GM12878 (cell line): Measurements from ENCODE around the gene GSG1L. TPM values are rescaled to one million over a fixed set of nuclear protein-coding genes. Genes with fewer than 3 reads are reported as not detected.

Source experiments
- ATAC-seq: fragments of 200-7000 bp; cut with Tn5 transposase; 3 replicates; pipeline ENCODE4 v1.9.1; 2020; ENCODE audit warnings: mild to moderate bottlenecking, moderate library complexity
- BruUV-seq: library from RNA; stranded (reverse); fragments of 400-500 nt; replicated peaks from 2 replicates; lab custom pipeline; 2021; lab: Mats Ljungman, UMichigan
- CTCF ChIA-PET: fragments of 300-600 bp; sonication (Branson Sonifier 250); formaldehyde crosslinking; extraction: SDS; loops from one replicate; lab custom pipeline; 2021; ENCODE audit warnings: inconsistent platforms; lab: Yijun Ruan, JAX
- POLR2A ChIA-PET: fragments of 350-600 bp; formaldehyde crosslinking; extraction: SDS; loops from one replicate; lab custom pipeline; 2021; ENCODE audit warnings: inconsistent platforms; lab: Charles Lee
- RAD21 ChIA-PET: fragments of 300-600 bp; sonication (Branson Sonifier 250); formaldehyde crosslinking; loops from one replicate; lab custom pipeline; 2023; ENCODE audit warnings: antibody characterized with exemption; ENCODE audit not compliant: unreplicated experiment; lab: Charles Lee
- SMC1A ChIA-PET: fragments of 300-600 bp; sonication (Branson Sonifier 250); formaldehyde crosslinking; loops from one replicate; lab custom pipeline; 2023; ENCODE audit not compliant: unreplicated experiment, uncharacterized antibody; lab: Charles Lee
- DNase-seq: peaks from one replicate; pipeline ENCODE4 v3.0.0-alpha.2; 2011; ENCODE audit warnings: low read depth, low spot score
- FAIRE-seq: peaks from 3 replicates; lab custom pipeline; 2011; peaks lifted over from hg19 to GRCh38; lab: Jason Lieb, UNC
- H2AFZ ChIP-seq: 2 replicates; pipeline ENCODE4 v1.6.0; 2011; ENCODE audit warnings: low read depth, low read length, control low read depth; ENCODE audit not compliant: control insufficient read depth
- H3K27ac ChIP-seq: 2 replicates; pipeline ENCODE4 v1.5.1; 2011; ENCODE audit warnings: control low read depth; ENCODE audit not compliant: control insufficient read depth, insufficient read depth
- H3K27me3 ChIP-seq, 2 experiments: replicated peaks in 1 of 2; 2 replicates each; pipeline versions ENCODE4 v1.6.0 to v1.6.1; 2011; ENCODE audit warnings: low read length in 1 of 2; ENCODE audit not compliant: control insufficient read depth in 2 of 2, insufficient read depth in 2 of 2
- H3K36me3 ChIP-seq, 2 experiments: 2 replicates each; pipeline ENCODE4 v1.5.1; 2011; ENCODE audit warnings: low read length in 1 of 2; ENCODE audit not compliant: control insufficient read depth in 2 of 2, insufficient read depth in 2 of 2
- H3K4me1 ChIP-seq: 2 replicates; pipeline ENCODE4 v1.6.1; 2011; ENCODE audit warnings: mild to moderate bottlenecking, low read length, moderate library complexity, mixed read lengths; ENCODE audit not compliant: control insufficient read depth, insufficient read depth
- H3K4me2 ChIP-seq: 2 replicates; pipeline ENCODE4 v1.6.0; 2011; ENCODE audit warnings: control low read depth; ENCODE audit not compliant: control insufficient read depth, insufficient read depth
- H3K4me3 ChIP-seq: fragments of 200-600 bp; sonication (generic); 2 replicates; pipeline ENCODE4 v1.5.1; 2016
- H3K79me2 ChIP-seq: 2 replicates; pipeline ENCODE4 v1.6.0; 2011; ENCODE audit warnings: low read length; ENCODE audit not compliant: control insufficient read depth, insufficient read depth
- H3K9ac ChIP-seq: 2 replicates; pipeline ENCODE4 v1.8.0; 2011; ENCODE audit warnings: low read length, control low read depth, mixed read lengths; ENCODE audit not compliant: control insufficient read depth, insufficient read depth
- H3K9me3 ChIP-seq: replicated peaks from 3 replicates; pipeline ENCODE4 v1.5.1; 2011; ENCODE audit warnings: mild to moderate bottlenecking, low read length; ENCODE audit not compliant: control insufficient read depth, insufficient read depth
- H4K20me1 ChIP-seq: 2 replicates; pipeline ENCODE4 v1.6.0; 2011; ENCODE audit not compliant: control insufficient read depth, insufficient read depth
- BACH1 ChIP-seq: fragments of 450-650 bp; IDR thresholded peaks from 2 replicates; pipeline ENCODE4 v1.6.1; 2017; ENCODE audit warnings: mild to moderate bottlenecking, borderline replicate concordance
- CHD1 ChIP-seq: IDR thresholded peaks from 2 replicates; pipeline ENCODE4 v1.6.1; 2012; ENCODE audit warnings: low read depth, low read length, improper control_type of control experiment
- DPF2 ChIP-seq: fragments of 450-650 bp; IDR thresholded peaks from 2 replicates; pipeline ENCODE4 v1.6.1; 2017; ENCODE audit warnings: mild to moderate bottlenecking
- ETV6 ChIP-seq, 2 experiments: fragments of 450-650 bp in 1 of 2; IDR thresholded peaks in 1 of 2; conservative IDR thresholded peaks in 1 of 2; 2 replicates each; pipeline ENCODE4 v1.6.1; 2014; ENCODE audit warnings: antibody characterized with exemption in 1 of 2, borderline replicate concordance in 1 of 2, low read depth in 1 of 2, mild to moderate bottlenecking in 1 of 2, moderate library complexity in 1 of 2
- IRF5 ChIP-seq: fragments of 450-650 bp; IDR thresholded peaks from 2 replicates; pipeline ENCODE4 v1.6.1; 2017; ENCODE audit warnings: borderline replicate concordance
- KDM1A ChIP-seq: fragments of 200-600 bp; sonication (generic); IDR thresholded peaks from 2 replicates; pipeline ENCODE4 v1.6.1; 2016; ENCODE audit warnings: borderline replicate concordance
- LARP7 ChIP-seq: fragments of 450-650 bp; IDR thresholded peaks from 2 replicates; pipeline ENCODE4 v1.6.1; 2017; ENCODE audit warnings: mild to moderate bottlenecking
- MEF2A ChIP-seq: IDR thresholded peaks from 2 replicates; pipeline ENCODE4 v1.6.1; 2011; ENCODE audit warnings: low read depth, mild to moderate bottlenecking, low read length, moderate library complexity; ENCODE audit not compliant: insufficient read depth
- NFYB ChIP-seq: IDR thresholded peaks from 2 replicates; pipeline ENCODE4 v1.6.1; 2011; ENCODE audit warnings: low read depth, mild to moderate bottlenecking, low read length, improper control_type of control experiment, moderate library complexity; ENCODE audit not compliant: insufficient read depth
- NR2C2 ChIP-seq: IDR thresholded peaks from 2 replicates; pipeline ENCODE4 v1.6.1; 2011; ENCODE audit warnings: borderline replicate concordance, low read depth; ENCODE audit not compliant: control insufficient read depth, insufficient read length
- PKNOX1 ChIP-seq: fragments of 450-650 bp; IDR thresholded peaks from 2 replicates; pipeline ENCODE4 v1.6.1; 2016; ENCODE audit warnings: mild to moderate bottlenecking
- RAD51 ChIP-seq: fragments of 450-650 bp; IDR thresholded peaks from 2 replicates; pipeline ENCODE4 v1.6.1; 2016; ENCODE audit warnings: moderate library complexity, mild to moderate bottlenecking, inconsistent platforms
- RELA ChIP-seq: fragments of 450-650 bp; IDR thresholded peaks from 2 replicates; pipeline ENCODE4 v1.8.0; 2014; ENCODE audit warnings: borderline replicate concordance; ENCODE audit not compliant: partially characterized antibody
- SMAD5 ChIP-seq: IDR thresholded peaks from 2 replicates; pipeline ENCODE4 v1.6.1; 2016; ENCODE audit warnings: antibody characterized with exemption, low read depth
- TAF1 ChIP-seq: IDR thresholded peaks from 2 replicates; pipeline ENCODE4 v1.6.1; 2011; ENCODE audit warnings: mild to moderate bottlenecking, low read depth, low read length, borderline replicate concordance
- ZSCAN29 ChIP-seq: fragments of 450-650 bp; IDR thresholded peaks from 2 replicates; pipeline ENCODE4 v1.6.1; 2017; ENCODE audit warnings: mild to moderate bottlenecking, moderate library complexity
- WGBS: methylation state at CpG from one replicate; pipeline ENCODE4 v1.1.6; 2016; ENCODE audit warnings: low lambda C conversion rate; ENCODE audit not compliant: insufficient replicate concordance, insufficient coverage; ENCODE audit errors: missing lambda C conversion rate; 5-methylcytosine and 5-hydroxymethylcytosine counted together
- in situ Hi-C: fragments of 300-500 bp; cut with MboI; formaldehyde crosslinking; loops from 9 replicates; pipeline ENCODE4 v1.14.3; 2018; ENCODE audit warnings: mixed read lengths
- intact Hi-C: fragments of 100-400 bp; cut with micrococcal nuclease; formaldehyde crosslinking; loops from one replicate; pipeline ENCODE4 v1.14.2; 2022; ENCODE audit not compliant: unreplicated experiment
- polyA plus RNA-seq, 11 experiments: library from polyadenylated mRNA; depleted of rRNA in 4 of 11; unstranded in 6 of 11; stranded (reverse) in 5 of 11; fragments of >200 nt; fragmentation: Nextera tagmentation in 4 of 11; fragmentation: Illumina TruSeq in 1 of 11; extraction: Ambion mirVana in 4 of 11; extraction: Trizol in 1 of 11; gene quantifications; 1 replicate in 1 of 11; 2 replicates in 10 of 11; pipeline versions ENCODE4 v1.2.1 to v1.2.3, GENCODE V29; 2011 to 2016; ENCODE audit warnings: inconsistent platforms in 2 of 11, missing spikeins in 2 of 11, low read depth in 1 of 11
- total RNA-seq, 4 experiments: library from RNA; depleted of rRNA in 3 of 4; stranded (reverse); fragments of >200 nt in 3 of 4; fragmentation: Illumina TruSeq in 1 of 4; extraction: Trizol in 1 of 4; gene quantifications; 2 replicates each; pipeline versions ENCODE4 v1.2.1 to v1.2.3, GENCODE V29; 2013 to 2021
- TF ChIP-seq, protein P1 (sequence below): fragments of 450-650 bp; conservative IDR thresholded peaks from 2 replicates; pipeline ENCODE4 v1.6.1; 2017; ENCODE audit warnings: mild to moderate bottlenecking, moderate library complexity
- TF ChIP-seq, protein P2 (sequence below): fragments of 450-650 bp; IDR thresholded peaks from 2 replicates; pipeline ENCODE4 v1.6.1; 2018; ENCODE audit warnings: mild to moderate bottlenecking, low read depth, moderate library complexity; ENCODE audit not compliant: partially characterized antibody

GSG1L gene
- total and polyA plus RNA-seq, 10 of the 15 experiments (the other 5 are each of a cell fraction or from before 2014, with no cell fraction given) = not detected

DNA sequence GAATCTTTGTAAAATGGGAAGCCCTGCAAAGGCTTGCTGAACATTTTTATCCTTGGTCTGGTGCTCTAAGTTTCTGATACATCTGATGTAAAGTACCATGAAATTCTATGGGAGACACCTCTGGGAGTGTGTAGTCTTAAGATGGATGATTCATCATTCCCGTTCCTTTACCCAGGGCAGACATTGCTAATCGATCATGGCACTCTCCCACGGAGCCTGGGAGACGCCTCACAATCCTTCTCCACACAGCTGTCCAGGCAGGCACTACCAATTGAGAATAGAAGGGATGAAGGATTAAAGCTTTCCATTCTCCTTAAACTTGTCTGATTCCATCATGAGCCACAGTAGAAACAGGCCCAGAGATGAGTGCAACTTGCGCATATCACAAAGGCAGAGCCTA lies 144.8 kb downstream of the GSG1L start (continued):
- TF ChIP-seq ZSCAN29 (no peak), RAD51 (no peak), MEF2A (no peak), RELA (no peak), BACH1 (no peak)
- TF ChIP-seq, protein P1, sequence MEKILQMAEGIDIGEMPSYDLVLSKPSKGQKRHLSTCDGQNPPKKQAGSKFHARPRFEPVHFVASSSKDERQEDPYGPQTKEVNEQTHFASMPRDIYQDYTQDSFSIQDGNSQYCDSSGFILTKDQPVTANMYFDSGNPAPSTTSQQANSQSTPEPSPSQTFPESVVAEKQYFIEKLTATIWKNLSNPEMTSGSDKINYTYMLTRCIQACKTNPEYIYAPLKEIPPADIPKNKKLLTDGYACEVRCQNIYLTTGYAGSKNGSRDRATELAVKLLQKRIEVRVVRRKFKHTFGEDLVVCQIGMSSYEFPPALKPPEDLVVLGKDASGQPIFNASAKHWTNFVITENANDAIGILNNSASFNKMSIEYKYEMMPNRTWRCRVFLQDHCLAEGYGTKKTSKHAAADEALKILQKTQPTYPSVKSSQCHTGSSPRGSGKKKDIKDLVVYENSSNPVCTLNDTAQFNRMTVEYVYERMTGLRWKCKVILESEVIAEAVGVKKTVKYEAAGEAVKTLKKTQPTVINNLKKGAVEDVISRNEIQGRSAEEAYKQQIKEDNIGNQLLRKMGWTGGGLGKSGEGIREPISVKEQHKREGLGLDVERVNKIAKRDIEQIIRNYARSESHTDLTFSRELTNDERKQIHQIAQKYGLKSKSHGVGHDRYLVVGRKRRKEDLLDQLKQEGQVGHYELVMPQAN = no peak

DNA sequence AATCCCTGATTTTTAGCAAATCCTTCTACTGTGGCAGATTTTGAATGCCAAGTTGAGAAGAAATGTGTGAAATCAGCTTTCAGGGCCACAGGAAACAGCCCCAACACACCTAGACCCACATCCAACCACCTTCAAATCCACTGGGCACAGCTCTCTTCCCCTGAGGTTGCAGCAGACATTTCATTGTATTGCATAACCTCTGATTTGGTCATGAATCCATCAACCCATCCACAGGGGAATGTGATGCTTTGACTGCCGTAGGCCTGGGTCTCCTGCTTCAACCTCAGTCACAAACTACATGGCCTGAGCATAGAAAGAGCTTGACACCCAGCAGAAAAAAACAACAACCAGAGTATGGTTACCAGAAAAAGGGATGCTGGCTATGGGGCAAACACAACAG lies 145.6 kb downstream of the GSG1L start:
- CTCF ChIA-PET = no interaction called here
- WGBS = 0% methylated on average over 1 of the region's 1 CpG
- no TSS peak for BruUV-seq

More for the DNA sequence above, 145.6 kb downstream of the GSG1L start:
- ChIA-PET RAD21 (no interaction called here), SMC1A (no interaction called here), POLR2A (no interaction called here)
- FAIRE-seq = no peak
- Histone ChIP-seq H3K27me3 (no peaks in the 10 kb centered on the region; a peak in 2 of 4 replicates), H2AFZ (no peak overlapping the region), H3K4me3 (no peak overlapping the region), H3K9ac (no peak overlapping the region), H3K4me1 (no peaks in the 10 kb centered on the region), H3K27ac (no peak overlapping the region), H3K79me2 (no peaks in the 10 kb centered on the region), H4K20me1 (no peaks in the 10 kb centered on the region), H3K4me2 (no peak overlapping the region), H3K9me3 (no peaks in the 10 kb centered on the region), H3K36me3 (no peaks in the 10 kb centered on the region)
- DNase-seq = no peak
- TF ChIP-seq, protein P2, sequence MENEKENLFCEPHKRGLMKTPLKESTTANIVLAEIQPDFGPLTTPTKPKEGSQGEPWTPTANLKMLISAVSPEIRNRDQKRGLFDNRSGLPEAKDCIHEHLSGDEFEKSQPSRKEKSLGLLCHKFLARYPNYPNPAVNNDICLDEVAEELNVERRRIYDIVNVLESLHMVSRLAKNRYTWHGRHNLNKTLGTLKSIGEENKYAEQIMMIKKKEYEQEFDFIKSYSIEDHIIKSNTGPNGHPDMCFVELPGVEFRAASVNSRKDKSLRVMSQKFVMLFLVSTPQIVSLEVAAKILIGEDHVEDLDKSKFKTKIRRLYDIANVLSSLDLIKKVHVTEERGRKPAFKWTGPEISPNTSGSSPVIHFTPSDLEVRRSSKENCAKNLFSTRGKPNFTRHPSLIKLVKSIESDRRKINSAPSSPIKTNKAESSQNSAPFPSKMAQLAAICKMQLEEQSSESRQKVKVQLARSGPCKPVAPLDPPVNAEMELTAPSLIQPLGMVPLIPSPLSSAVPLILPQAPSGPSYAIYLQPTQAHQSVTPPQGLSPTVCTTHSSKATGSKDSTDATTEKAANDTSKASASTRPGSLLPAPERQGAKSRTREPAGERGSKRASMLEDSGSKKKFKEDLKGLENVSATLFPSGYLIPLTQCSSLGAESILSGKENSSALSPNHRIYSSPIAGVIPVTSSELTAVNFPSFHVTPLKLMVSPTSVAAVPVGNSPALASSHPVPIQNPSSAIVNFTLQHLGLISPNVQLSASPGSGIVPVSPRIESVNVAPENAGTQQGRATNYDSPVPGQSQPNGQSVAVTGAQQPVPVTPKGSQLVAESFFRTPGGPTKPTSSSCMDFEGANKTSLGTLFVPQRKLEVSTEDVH = no peak
- TF ChIP-seq ETV6 (conservative IDR thresholded peaks at IDR 0.05 in 1 of 2, IDR thresholded peaks at IDR 0.05 in 1 of 2; ENCODE audit: borderline replicate concordance in 1 of 2, low read depth in 1 of 2) (no peak), PKNOX1 (no peak), DPF2 (no peak), KDM1A (no peak), CHD1 (no peak), NR2C2 (no peak), TAF1 (no peak), IRF5 (no peak), LARP7 (no peak), NFYB (no peak), SMAD5 (no peak)
- in situ Hi-C loops (no loop called here), intact Hi-C loops (no loop called here)
- no peak for ATAC-seq
